Body of pancreas (tissue), 4 donors: Measurements from ENCODE around the gene LRRC56.

ENCODE experiments used
- POLR2A ChIP-seq, 3 donors: fragments of 450-650 bp; IDR thresholded peaks; one replicate each; pipeline ENCODE4 v1.6.1; 2016; ENCODE audit warnings: antibody characterized with exemption in 3 of 3, mild to moderate bottlenecking in 2 of 3
- TF ChIP-seq, protein P1 (sequence below), 7 experiments: fragments of 450-650 bp in 4 of 7; fragments of 200-600 bp in 3 of 7; sonication (generic) in 3 of 7; IDR thresholded peaks; one replicate each; pipeline ENCODE4 v1.5.1; 2016 to 2019; ENCODE audit warnings: antibody characterized with exemption in 7 of 7

DNA sequence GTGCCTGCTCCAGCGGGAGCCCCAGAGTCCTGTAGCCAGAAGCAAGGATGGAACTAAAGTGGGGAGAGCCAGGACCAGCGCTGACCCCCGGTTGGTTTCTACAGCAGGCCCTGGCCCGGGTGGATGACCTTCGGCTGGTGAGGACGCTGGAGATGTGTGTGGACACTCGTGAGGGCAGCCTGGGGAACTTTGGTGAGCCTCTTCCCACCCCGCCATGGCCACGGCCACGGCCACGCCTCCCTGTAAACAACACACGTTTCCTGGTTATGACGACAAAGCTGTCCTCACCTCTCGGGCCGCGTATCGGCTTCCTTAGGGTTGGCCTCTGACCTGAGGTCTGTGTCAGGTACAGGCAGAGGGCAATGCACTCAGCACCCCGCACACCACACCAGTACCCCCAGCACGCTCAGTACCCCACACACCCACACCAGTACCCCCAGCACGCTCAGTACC, 4.1 kb downstream of the LRRC56 start:
- TF ChIP-seq, protein P1, sequence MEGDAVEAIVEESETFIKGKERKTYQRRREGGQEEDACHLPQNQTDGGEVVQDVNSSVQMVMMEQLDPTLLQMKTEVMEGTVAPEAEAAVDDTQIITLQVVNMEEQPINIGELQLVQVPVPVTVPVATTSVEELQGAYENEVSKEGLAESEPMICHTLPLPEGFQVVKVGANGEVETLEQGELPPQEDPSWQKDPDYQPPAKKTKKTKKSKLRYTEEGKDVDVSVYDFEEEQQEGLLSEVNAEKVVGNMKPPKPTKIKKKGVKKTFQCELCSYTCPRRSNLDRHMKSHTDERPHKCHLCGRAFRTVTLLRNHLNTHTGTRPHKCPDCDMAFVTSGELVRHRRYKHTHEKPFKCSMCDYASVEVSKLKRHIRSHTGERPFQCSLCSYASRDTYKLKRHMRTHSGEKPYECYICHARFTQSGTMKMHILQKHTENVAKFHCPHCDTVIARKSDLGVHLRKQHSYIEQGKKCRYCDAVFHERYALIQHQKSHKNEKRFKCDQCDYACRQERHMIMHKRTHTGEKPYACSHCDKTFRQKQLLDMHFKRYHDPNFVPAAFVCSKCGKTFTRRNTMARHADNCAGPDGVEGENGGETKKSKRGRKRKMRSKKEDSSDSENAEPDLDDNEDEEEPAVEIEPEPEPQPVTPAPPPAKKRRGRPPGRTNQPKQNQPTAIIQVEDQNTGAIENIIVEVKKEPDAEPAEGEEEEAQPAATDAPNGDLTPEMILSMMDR (IDR thresholded peaks at IDR 0.05) = no peak
- no peak for TF ChIP-seq POLR2A (IDR thresholded peaks at IDR 0.05)
